H1 (cell line): ENCODE results near the gene SMYD3.

Experiments
- CEBPB ChIP-seq: IDR thresholded peaks from 2 replicates; pipeline ENCODE4 v1.6.1; 2012; ENCODE audit warnings: low read depth, low read length
- CREB1 ChIP-seq: IDR thresholded peaks from 2 replicates; pipeline ENCODE4 v1.6.1; 2012; ENCODE audit warnings: inconsistent platforms
- EZH2 ChIP-seq: fragments of 200-600 bp; sonication (generic); IDR thresholded peaks from 2 replicates; pipeline ENCODE4 v1.7.1; 2012; ENCODE audit warnings: low read depth, mild to moderate bottlenecking, moderate library complexity, low read length, inconsistent platforms; ENCODE audit not compliant: severe bottlenecking
- GTF2F1 ChIP-seq: IDR thresholded peaks from 2 replicates; pipeline ENCODE4 v1.6.1; 2012; ENCODE audit warnings: low read depth, low read length, improper control_type of control experiment, borderline replicate concordance
- HDAC2 ChIP-seq, 2 experiments: fragments of 300-600 bp in 1 of 2; sonication (generic) in 1 of 2; IDR thresholded peaks; 2 replicates each; pipeline ENCODE4 v1.6.1; 2011 to 2012; ENCODE audit warnings: low read depth in 2 of 2, low read length in 2 of 2, mild to moderate bottlenecking in 2 of 2, moderate library complexity in 2 of 2, borderline replicate concordance in 1 of 2, inconsistent platforms in 1 of 2
- POLR2A ChIP-seq, 2 experiments: IDR thresholded peaks; 1 replicate in 1 of 2; 2 replicates in 1 of 2; pipeline ENCODE4 v1.6.1; 2011; ENCODE audit warnings: low read depth in 2 of 2, low read length in 2 of 2, mild to moderate bottlenecking in 2 of 2; ENCODE audit errors: control extremely low read depth in 1 of 2
- RAD21 ChIP-seq, 2 experiments: IDR thresholded peaks in 1 of 2; conservative IDR thresholded peaks in 1 of 2; 2 replicates each; pipeline ENCODE4 v1.6.1; 2011; ENCODE audit warnings: low read depth in 2 of 2, low read length in 2 of 2, improper control_type of control experiment in 1 of 2, inconsistent platforms in 1 of 2, mild to moderate bottlenecking in 1 of 2, moderate library complexity in 1 of 2
- SIX5 ChIP-seq: IDR thresholded peaks from 2 replicates; pipeline ENCODE4 v1.6.1; 2011; ENCODE audit warnings: mild to moderate bottlenecking, low read depth, low read length
- TCF12 ChIP-seq: IDR thresholded peaks from 2 replicates; pipeline ENCODE4 v1.6.1; 2011; ENCODE audit warnings: low read depth, mild to moderate bottlenecking, low read length
- TF ChIP-seq, protein P1 (sequence below), 3 experiments: IDR thresholded peaks; 1 replicate in 2 of 3; 2 replicates in 1 of 3; pipeline versions ENCODE4 v1.5.1 to v1.6.1; 2011; ENCODE audit warnings: low read length in 3 of 3, mild to moderate bottlenecking in 3 of 3, inconsistent platforms in 2 of 3, low read depth in 1 of 3, moderate library complexity in 1 of 3; ENCODE audit not compliant: insufficient read depth in 1 of 3; ENCODE audit errors: control extremely low read depth in 1 of 3
- TF ChIP-seq, protein P2 (sequence below): IDR thresholded peaks from 2 replicates; pipeline ENCODE4 v1.6.1; 2011; ENCODE audit warnings: low read length, improper control_type of control experiment

DNA sequence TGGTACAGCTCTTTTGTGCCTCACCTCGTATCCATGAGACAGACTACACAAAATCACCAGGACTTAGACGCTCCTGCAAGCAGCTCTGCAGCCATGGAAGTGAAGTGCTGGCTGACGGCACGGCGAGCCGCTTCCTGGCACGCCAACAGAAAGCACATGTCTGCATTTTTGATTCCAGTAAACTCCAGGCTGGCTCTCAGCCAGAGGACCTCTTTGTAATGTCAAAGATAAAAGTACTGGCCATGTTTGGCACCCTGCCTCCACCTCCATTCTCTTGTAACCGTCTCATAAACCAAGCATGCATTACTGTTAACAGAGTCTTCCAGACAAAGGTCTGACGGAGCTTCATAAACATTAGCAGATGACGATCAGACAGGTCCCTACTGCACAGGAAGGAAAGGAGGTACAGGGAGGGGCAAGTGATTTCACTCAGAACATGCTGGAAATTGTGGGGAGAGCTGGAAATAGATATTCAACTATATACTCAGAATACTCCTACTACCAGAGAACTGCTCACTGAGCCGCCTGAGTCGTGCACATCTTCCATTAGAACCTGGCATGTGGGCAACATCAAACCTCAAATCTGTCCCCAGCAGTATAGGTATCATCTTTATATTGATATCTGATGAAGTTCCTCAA lies 632.0 kb downstream of the SMYD3 start:
- TF ChIP-seq SIX5 (no peak), RAD21 (IDR thresholded peaks at IDR 0.05 in 1 of 2, conservative IDR thresholded peaks at IDR 0.05 in 1 of 2; ENCODE audit: low read depth in 2 of 2, low read length in 2 of 2) (no peak), EZH2 (no peak), GTF2F1 (no peak), HDAC2 (IDR thresholded peaks at IDR 0.05; ENCODE audit: borderline replicate concordance in 1 of 2, low read depth in 2 of 2, low read length in 2 of 2) (no peak), CREB1 (no peak), CEBPB (no peak), TCF12 (no peak), POLR2A (IDR thresholded peaks at IDR 0.05; ENCODE audit: control extremely low read depth in 1 of 2, low read depth in 2 of 2, low read length in 2 of 2) (no peak)
- TF ChIP-seq, protein P1, sequence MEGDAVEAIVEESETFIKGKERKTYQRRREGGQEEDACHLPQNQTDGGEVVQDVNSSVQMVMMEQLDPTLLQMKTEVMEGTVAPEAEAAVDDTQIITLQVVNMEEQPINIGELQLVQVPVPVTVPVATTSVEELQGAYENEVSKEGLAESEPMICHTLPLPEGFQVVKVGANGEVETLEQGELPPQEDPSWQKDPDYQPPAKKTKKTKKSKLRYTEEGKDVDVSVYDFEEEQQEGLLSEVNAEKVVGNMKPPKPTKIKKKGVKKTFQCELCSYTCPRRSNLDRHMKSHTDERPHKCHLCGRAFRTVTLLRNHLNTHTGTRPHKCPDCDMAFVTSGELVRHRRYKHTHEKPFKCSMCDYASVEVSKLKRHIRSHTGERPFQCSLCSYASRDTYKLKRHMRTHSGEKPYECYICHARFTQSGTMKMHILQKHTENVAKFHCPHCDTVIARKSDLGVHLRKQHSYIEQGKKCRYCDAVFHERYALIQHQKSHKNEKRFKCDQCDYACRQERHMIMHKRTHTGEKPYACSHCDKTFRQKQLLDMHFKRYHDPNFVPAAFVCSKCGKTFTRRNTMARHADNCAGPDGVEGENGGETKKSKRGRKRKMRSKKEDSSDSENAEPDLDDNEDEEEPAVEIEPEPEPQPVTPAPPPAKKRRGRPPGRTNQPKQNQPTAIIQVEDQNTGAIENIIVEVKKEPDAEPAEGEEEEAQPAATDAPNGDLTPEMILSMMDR (IDR thresholded peaks at IDR 0.05; ENCODE audit: control extremely low read depth in 1 of 3, insufficient read depth in 1 of 3, low read depth in 1 of 3, low read length in 3 of 3), result no peak
- TF ChIP-seq, protein P2, sequence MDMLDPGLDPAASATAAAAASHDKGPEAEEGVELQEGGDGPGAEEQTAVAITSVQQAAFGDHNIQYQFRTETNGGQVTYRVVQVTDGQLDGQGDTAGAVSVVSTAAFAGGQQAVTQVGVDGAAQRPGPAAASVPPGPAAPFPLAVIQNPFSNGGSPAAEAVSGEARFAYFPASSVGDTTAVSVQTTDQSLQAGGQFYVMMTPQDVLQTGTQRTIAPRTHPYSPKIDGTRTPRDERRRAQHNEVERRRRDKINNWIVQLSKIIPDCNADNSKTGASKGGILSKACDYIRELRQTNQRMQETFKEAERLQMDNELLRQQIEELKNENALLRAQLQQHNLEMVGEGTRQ, result no peak
